H1 (cell line): Measurements from ENCODE around the gene THBD. TPM values are rescaled to one million over a fixed set of nuclear protein-coding genes. Genes with fewer than 3 reads are reported as not detected.

Source experiments
- CTCF ChIA-PET: fragments of 300-600 bp; sonication (Branson Sonifier 250); formaldehyde crosslinking; loops from one replicate; lab custom pipeline; 2021; ENCODE audit not compliant: partially characterized antibody; lab: Charles Lee
- POLR2A ChIA-PET: fragments of 300-600 bp; sonication (Branson Sonifier 250); formaldehyde crosslinking; loops from one replicate; lab custom pipeline; 2021; ENCODE audit warnings: inconsistent platforms; ENCODE audit not compliant: partially characterized antibody; lab: Charles Lee
- DNase-seq, 2 experiments: peaks; one replicate each; pipeline versions ENCODE4 v3.0.0 to v3.0.0-alpha.2; 2010 to 2022; ENCODE audit warnings: low spot score in 2 of 2, low read depth in 1 of 2, mixed read lengths in 1 of 2
- FAIRE-seq: peaks from 2 replicates; lab custom pipeline; 2011; peaks lifted over from hg19 to GRCh38; lab: Jason Lieb, UNC
- H2AFZ ChIP-seq: 2 replicates; pipeline ENCODE4 v1.8.1; 2012; ENCODE audit warnings: low read length, inconsistent platforms
- H2AK5ac ChIP-seq: 2 replicates; pipeline ENCODE4 v1.6.1; 2013; ENCODE audit warnings: low read depth, low read length
- H2BK120ac ChIP-seq: replicated peaks from 2 replicates; pipeline ENCODE3; 2013; ENCODE audit warnings: low read depth, low read length, inconsistent platforms
- H2BK12ac ChIP-seq: 2 replicates; pipeline ENCODE4 v1.6.1; 2013; ENCODE audit warnings: low read depth, low read length
- H2BK15ac ChIP-seq: 2 replicates; pipeline ENCODE4 v1.6.1; 2013; ENCODE audit warnings: low read length
- H2BK20ac ChIP-seq: 2 replicates; pipeline ENCODE4 v1.6.1; 2013; ENCODE audit warnings: low read length
- H2BK5ac ChIP-seq: 2 replicates; pipeline ENCODE4 v1.6.1; 2013; ENCODE audit warnings: low read depth, low read length
- H3K14ac ChIP-seq: 2 replicates; pipeline ENCODE4 v1.6.1; 2013; ENCODE audit warnings: inconsistent platforms; ENCODE audit not compliant: insufficient read length
- H3K18ac ChIP-seq: 2 replicates; pipeline ENCODE4 v1.6.1; 2013; ENCODE audit warnings: low read length; ENCODE audit errors: extremely low read depth
- H3K23ac ChIP-seq: 2 replicates; pipeline ENCODE4 v1.6.1; 2013; ENCODE audit warnings: inconsistent platforms; ENCODE audit not compliant: insufficient read length
- H3K23me2 ChIP-seq: 2 replicates; pipeline ENCODE4 v1.6.1; 2013; ENCODE audit warnings: low read depth, low read length
- H3K27ac ChIP-seq: 2 replicates; pipeline ENCODE4 v1.6.1; 2011; ENCODE audit warnings: low read depth, low read length, inconsistent platforms
- H3K27me3 ChIP-seq, 4 experiments: replicated peaks in 1 of 4; 1 replicate in 1 of 4; 2 replicates in 3 of 4; pipeline versions ENCODE4 v1.6.1 to v1.8.1; 2011 to 2013; ENCODE audit warnings: low read length in 3 of 4, mild to moderate bottlenecking in 3 of 4, inconsistent platforms in 2 of 4, mixed read lengths in 2 of 4, moderate library complexity in 1 of 4; ENCODE audit not compliant: control insufficient read depth in 3 of 4, insufficient read depth in 3 of 4; ENCODE audit errors: extremely low read depth in 1 of 4
- H3K36me3 ChIP-seq, 4 experiments: 2 replicates each; pipeline versions ENCODE4 v1.6.1 to v1.8.1; 2011 to 2013; ENCODE audit warnings: mild to moderate bottlenecking in 4 of 4, low read length in 3 of 4, moderate library complexity in 2 of 4, control low read depth in 1 of 4, inconsistent platforms in 1 of 4; ENCODE audit not compliant: insufficient read depth in 4 of 4, control insufficient read depth in 2 of 4
- H3K4ac ChIP-seq: replicated peaks from 2 replicates; pipeline ENCODE3; 2013; ENCODE audit warnings: low read length, low read depth, mixed read lengths, inconsistent platforms; ENCODE audit not compliant: insufficient read length
- H3K4me1 ChIP-seq, 4 experiments: replicated peaks in 1 of 4; 1 replicate in 1 of 4; 2 replicates in 3 of 4; pipeline versions ENCODE4 v1.6.1 to v1.8.1; 2011 to 2013; ENCODE audit warnings: low read length in 3 of 4, inconsistent platforms in 2 of 4, mixed read lengths in 1 of 4; ENCODE audit not compliant: insufficient read depth in 4 of 4, control insufficient read depth in 3 of 4
- H3K4me2 ChIP-seq, 2 experiments: 2 replicates each; pipeline versions ENCODE4 v1.6.1 to v1.8.1; 2011 to 2013; ENCODE audit warnings: low read depth in 2 of 2, low read length in 2 of 2, control low read depth in 1 of 2, inconsistent platforms in 1 of 2, mild to moderate bottlenecking in 1 of 2; ENCODE audit not compliant: insufficient read depth in 1 of 2
- H3K4me3 ChIP-seq, 4 experiments: fragments of 200-600, 300-600 bp in 1 of 4; sonication (generic), shearing (Covaris generic), sonication (Bioruptor Twin) in 1 of 4; 2 replicates each; pipeline versions ENCODE4 v1.5.1 to v1.8.1; 2011 to 2016; ENCODE audit warnings: low read length in 4 of 4, low read depth in 3 of 4, control low read depth in 2 of 4, inconsistent platforms in 2 of 4, mild to moderate bottlenecking in 2 of 4, mixed read lengths in 1 of 4, moderate library complexity in 1 of 4; ENCODE audit not compliant: insufficient read depth in 2 of 4; ENCODE audit errors: extremely low read depth in 1 of 4
- H3K56ac ChIP-seq: replicated peaks from 2 replicates; pipeline ENCODE3; 2013; ENCODE audit warnings: low read depth, mild to moderate bottlenecking, mixed read lengths, low read length, inconsistent platforms; ENCODE audit not compliant: insufficient read length
- H3K79me1 ChIP-seq: 2 replicates; pipeline ENCODE4 v1.6.1; 2013; ENCODE audit warnings: low read depth, low read length, control low read depth
- H3K79me2 ChIP-seq, 2 experiments: 2 replicates each; pipeline versions ENCODE4 v1.6.1 to v1.8.1; 2012 to 2013; ENCODE audit warnings: low read length in 2 of 2, mild to moderate bottlenecking in 2 of 2, inconsistent platforms in 1 of 2; ENCODE audit not compliant: insufficient read depth in 2 of 2, control insufficient read depth in 1 of 2
- H3K9ac ChIP-seq, 4 experiments: replicated peaks in 1 of 4; 1 replicate in 1 of 4; 2 replicates in 3 of 4; pipeline versions ENCODE4 v1.6.1 to v1.8.1; 2011 to 2013; ENCODE audit warnings: low read depth in 3 of 4, low read length in 3 of 4, control low read depth in 2 of 4, mild to moderate bottlenecking in 2 of 4, moderate library complexity in 2 of 4, inconsistent platforms in 1 of 4; ENCODE audit errors: extremely low read depth in 1 of 4
- H3K9me3 ChIP-seq, 2 experiments: 2 replicates each; pipeline versions ENCODE4 v1.6.1 to v1.8.1; 2012 to 2013; ENCODE audit warnings: mild to moderate bottlenecking in 2 of 2, moderate library complexity in 2 of 2, control low read depth in 1 of 2, inconsistent platforms in 1 of 2, low read depth in 1 of 2, low read length in 1 of 2, mixed read lengths in 1 of 2; ENCODE audit not compliant: insufficient read depth in 2 of 2
- H4K20me1 ChIP-seq, 2 experiments: replicated peaks in 1 of 2; 2 replicates each; pipeline versions ENCODE3 to v1.8.1; 2011 to 2013; ENCODE audit warnings: inconsistent platforms in 2 of 2, low read length in 2 of 2, mild to moderate bottlenecking in 1 of 2; ENCODE audit not compliant: insufficient read depth in 2 of 2, control insufficient read depth in 1 of 2
- H4K5ac ChIP-seq: 2 replicates; pipeline ENCODE4 v1.6.1; 2013; ENCODE audit warnings: low read length, low read depth, mixed read lengths, inconsistent platforms; ENCODE audit not compliant: insufficient read length
- H4K8ac ChIP-seq: 2 replicates; pipeline ENCODE4 v1.8.0; 2013; ENCODE audit warnings: mild to moderate bottlenecking, moderate library complexity, low read length, inconsistent platforms; ENCODE audit not compliant: insufficient read depth; ENCODE audit errors: extremely low read depth
- H4K91ac ChIP-seq: replicated peaks from 2 replicates; pipeline ENCODE3; 2013; ENCODE audit warnings: low read length, mixed read lengths, inconsistent platforms; ENCODE audit not compliant: insufficient read length
- BACH1 ChIP-seq: IDR thresholded peaks from 2 replicates; pipeline ENCODE4 v1.6.1; 2012; ENCODE audit warnings: low read length, improper control_type of control experiment
- GTF2F1 ChIP-seq: IDR thresholded peaks from 2 replicates; pipeline ENCODE4 v1.6.1; 2012; ENCODE audit warnings: low read depth, low read length, improper control_type of control experiment, borderline replicate concordance
- RNF2 ChIP-seq: fragments of 200-900, 300-1000 bp; sonication (generic); IDR thresholded peaks from 2 replicates; pipeline ENCODE4 v1.7.1; 2016; ENCODE audit warnings: borderline replicate concordance, low read depth, mild to moderate bottlenecking, antibody characterized with exemption, low read length; ENCODE audit not compliant: poor library complexity, severe bottlenecking; ENCODE audit errors: missing control alignments
- SP1 ChIP-seq: IDR thresholded peaks from 2 replicates; pipeline ENCODE4 v1.6.1; 2011; ENCODE audit warnings: low read depth, low read length
- SP4 ChIP-seq: IDR thresholded peaks from 2 replicates; pipeline ENCODE4 v1.6.1; 2012; ENCODE audit warnings: low read length, inconsistent platforms
- TAF7 ChIP-seq: optimal IDR thresholded peaks from 2 replicates; pipeline ENCODE3; 2011; ENCODE audit warnings: low read depth, mild to moderate bottlenecking, inconsistent platforms, low read length, moderate library complexity, borderline replicate concordance
- WGBS, 2 experiments: shearing (Covaris generic) in 1 of 2; methylation state at CpG; one replicate each; pipeline versions ENCODE4 v1.1.6 to v1.1.7; 2013 to 2015; ENCODE audit warnings: low lambda C conversion rate in 2 of 2, mixed read lengths in 2 of 2, inconsistent platforms in 1 of 2, low coverage in 1 of 2, missing lambda C conversion rate in 1 of 2; ENCODE audit not compliant: insufficient replicate concordance in 2 of 2, insufficient coverage in 1 of 2, insufficient read length in 1 of 2; ENCODE audit errors: extremely low coverage in 1 of 2, missing lambda C conversion rate in 1 of 2; 5-methylcytosine and 5-hydroxymethylcytosine counted together
- polyA plus RNA-seq, 7 experiments: library from polyadenylated mRNA; depleted of rRNA in 3 of 7; stranded (reverse) in 5 of 7; unstranded in 2 of 7; fragments of >200 nt in 5 of 7; fragments of 200-250 nt in 2 of 7; gene quantifications; 1 replicate in 5 of 7; 2 replicates in 1 of 7; 4 replicates in 1 of 7; pipeline versions ENCODE4 v1.2.1 to v1.2.3, GENCODE V29; 2011 to 2013; ENCODE audit warnings: missing spikeins in 2 of 7, mixed read lengths in 2 of 7
- total RNA-seq: library from RNA; stranded (reverse); fragmentation: NEBNext Ultra II Directional; extraction: Animal tissue kit (Norgen Biotek cat#: 25700); gene quantifications from 2 replicates; pipeline ENCODE4 v1.2.1, GENCODE V29; 2021

Gene THBD
- total and polyA plus RNA-seq, 2 of the 8 experiments (the other 6 are each of a cell fraction or from before 2014, with no cell fraction given) = 0.21 to 0.43 TPM

- no peak overlapping the region for H2BK5ac ChIP-seq
- WGBS, 2 experiments = 73% methylated on average over 9 of the region's 9 CpGs; no CpG with 5 or more reads in 1 of the 2 experiments
- H3K56ac ChIP-seq = no peak overlapping the region
- H3K4me2 ChIP-seq = no peak overlapping the region
- DNase-seq = no peak
- H3K23me2 ChIP-seq = no peaks in the 10 kb centered on the region
- no peaks in the 10 kb centered on the region for H3K9me3 ChIP-seq
- peaks cover 0 to 7% (median 2%) of the 10 kb centered on the region in 4 experiments; a peak in 2 of 7 replicates for H3K4me1 ChIP-seq
- H3K36me3 ChIP-seq = no peaks in the 10 kb centered on the region
- no peak overlapping the region for H2BK12ac ChIP-seq
- H2BK120ac ChIP-seq = no peak overlapping the region
- no peak overlapping the region for H3K4ac ChIP-seq
- CTCF ChIA-PET = interaction anchor here (0.7 to 2.1 kb wide), 6 partner anchors 9 to 118 kb away, joined by 3 to 6 read pairs (median 4); no protein-coding TSS in a partner anchor
- H3K9ac ChIP-seq = no peak overlapping the region
- H4K91ac ChIP-seq = no peak overlapping the region
- H4K8ac ChIP-seq = no peak overlapping the region
- no peaks in the 10 kb centered on the region for H3K79me2 ChIP-seq
- no peak overlapping the region for H3K14ac ChIP-seq
- H2BK20ac ChIP-seq = no peak overlapping the region
- H2AK5ac ChIP-seq = no peak overlapping the region
- no peak overlapping the region for H3K4me3 ChIP-seq
- no peaks in the 10 kb centered on the region for H4K20me1 ChIP-seq
- no peaks in the 10 kb centered on the region for H3K27me3 ChIP-seq
- H4K5ac ChIP-seq = no peak overlapping the region
- H3K18ac ChIP-seq = no peak overlapping the region
- H2AFZ ChIP-seq = no peak overlapping the region
- POLR2A ChIA-PET = no interaction called here
- no peak overlapping the region for H3K27ac ChIP-seq
- H2BK15ac ChIP-seq = no peak overlapping the region
- no peaks in the 10 kb centered on the region for H3K79me1 ChIP-seq
- FAIRE-seq = no peak
- no peak overlapping the region for H3K23ac ChIP-seq
- no peak for TF ChIP-seq RNF2
- no peak for TF ChIP-seq SP4
- TF ChIP-seq BACH1 = no peak
- no peak for TF ChIP-seq GTF2F1
- TF ChIP-seq TAF7 = no peak
- no peak for TF ChIP-seq SP1
These were observed 33.5 kb upstream of the THBD start for GRCh38 chr20:23082846-23083552.
